Gastroesophageal sphincter (tissue), 3 donors: ENCODE results near the gene CRB2.

ENCODE experiments used
- CTCF ChIP-seq, 4 experiments: fragments of 200-600 bp in 2 of 4; fragments of 450-650 bp in 2 of 4; sonication (generic) in 1 of 4; IDR thresholded peaks; one replicate each; pipeline ENCODE4 v1.5.1; 2017 to 2019; ENCODE audit warnings: antibody characterized with exemption in 4 of 4, mild to moderate bottlenecking in 2 of 4, moderate library complexity in 2 of 4
- EP300 ChIP-seq: sonication (generic); formaldehyde crosslinking; IDR thresholded peaks from one replicate; pipeline ENCODE4 v1.6.1; 2017; ENCODE audit warnings: antibody characterized with exemption, mild to moderate bottlenecking
- POLR2A ChIP-seq, 2 donors: fragments of 450-650 bp; IDR thresholded peaks; one replicate each; pipeline ENCODE4 v1.6.1; 2017; ENCODE audit warnings: antibody characterized with exemption in 2 of 2, mild to moderate bottlenecking in 2 of 2, moderate library complexity in 1 of 2
- POLR2AphosphoS5 ChIP-seq: sonication (generic); formaldehyde crosslinking; IDR thresholded peaks from one replicate; pipeline ENCODE4 v1.6.1; 2017; ENCODE audit warnings: antibody characterized with exemption

- TF ChIP-seq CTCF (IDR thresholded peaks at IDR 0.05) (no peak), POLR2A (IDR thresholded peaks at IDR 0.05) (no peak), EP300 (no peak), POLR2AphosphoS5 (no peak)
Observed at GRCh38 chr9:123347289-123348060, 8.5 kb upstream of the CRB2 start.
